IMR-90 (cell line): ENCODE results near the gene LCN12. TPM values are rescaled to one million over a fixed set of nuclear protein-coding genes. Genes with fewer than 3 reads are reported as not detected.

Experiments
- ATAC-seq: fragments of 200-7000 bp; cut with Tn5 transposase; 2 replicates; pipeline ENCODE4 v1.9.1; 2020; ENCODE audit warnings: low read depth, mild to moderate bottlenecking, moderate library complexity
- BruUV-seq: library from RNA; stranded (reverse); fragments of 400-500 nt; replicated peaks from 2 replicates; lab custom pipeline; 2021; lab: Mats Ljungman, UMichigan
- CTCF ChIA-PET: fragments of 300-600 bp; formaldehyde crosslinking; extraction: SDS; loops from one replicate; lab custom pipeline; 2021; ENCODE audit warnings: antibody characterized with exemption; lab: Yijun Ruan, JAX
- POLR2A ChIA-PET: fragments of 300-600 bp; sonication (Branson Sonifier 250); formaldehyde crosslinking; loops from one replicate; lab custom pipeline; 2022; ENCODE audit warnings: antibody characterized with exemption; ENCODE audit not compliant: unreplicated experiment; lab: Charles Lee
- DNase-seq: peaks from one replicate; pipeline ENCODE4 v3.0.0; 2013
- H2AFZ ChIP-seq: replicated peaks from 2 replicates; pipeline ENCODE3; 2013; ENCODE audit warnings: low read length, mild to moderate bottlenecking; ENCODE audit not compliant: poor library complexity
- H2AK5ac ChIP-seq: 2 replicates; pipeline ENCODE4 v1.6.1; 2013; ENCODE audit warnings: low read depth, low read length, inconsistent platforms
- H2AK9ac ChIP-seq: replicated peaks from 2 replicates; pipeline ENCODE3; 2013; ENCODE audit warnings: mild to moderate bottlenecking, low read depth, low read length, moderate library complexity; ENCODE audit not compliant: poor library complexity
- H2BK120ac ChIP-seq: 2 replicates; pipeline ENCODE4 v1.6.1; 2013; ENCODE audit warnings: low read depth, low read length, inconsistent platforms
- H2BK15ac ChIP-seq: 3 replicates; pipeline ENCODE4 v1.6.1; 2013; ENCODE audit warnings: low read depth, low read length, inconsistent platforms
- H2BK20ac ChIP-seq: 2 replicates; pipeline ENCODE4 v1.6.1; 2013; ENCODE audit warnings: low read depth, mild to moderate bottlenecking, inconsistent platforms, low read length, moderate library complexity
- H2BK5ac ChIP-seq: 2 replicates; pipeline ENCODE4 v1.6.1; 2013; ENCODE audit warnings: mild to moderate bottlenecking, low read depth, low read length, inconsistent platforms; ENCODE audit not compliant: poor library complexity, severe bottlenecking
- H3K14ac ChIP-seq: replicated peaks from 2 replicates; pipeline ENCODE4 v1.6.1; 2013; ENCODE audit warnings: low read depth, low read length, inconsistent platforms
- H3K18ac ChIP-seq: 2 replicates; pipeline ENCODE4 v1.6.1; 2013; ENCODE audit warnings: low read depth, low read length, control low read depth
- H3K23ac ChIP-seq: 2 replicates; pipeline ENCODE4 v1.6.1; 2013; ENCODE audit warnings: low read depth, low read length, inconsistent platforms
- H3K27ac ChIP-seq: 2 replicates; pipeline ENCODE4 v1.5.1; 2013; ENCODE audit warnings: mild to moderate bottlenecking, control low read depth, low read length; ENCODE audit not compliant: insufficient read depth
- H3K27me3 ChIP-seq: 2 replicates; pipeline ENCODE4 v1.6.1; 2013; ENCODE audit warnings: low read length; ENCODE audit not compliant: control insufficient read depth, insufficient read depth
- H3K36me3 ChIP-seq: 2 replicates; pipeline ENCODE4 v1.6.1; 2013; ENCODE audit warnings: low read length, mixed read lengths; ENCODE audit not compliant: control insufficient read depth, insufficient read depth
- H3K4ac ChIP-seq: 2 replicates; pipeline ENCODE4 v1.6.1; 2013; ENCODE audit warnings: low read depth, low read length, inconsistent platforms
- H3K4me1 ChIP-seq: 2 replicates; pipeline ENCODE4 v1.6.1; 2013; ENCODE audit warnings: low read length, mixed read lengths; ENCODE audit not compliant: control insufficient read depth, insufficient read depth
- H3K4me2 ChIP-seq: 2 replicates; pipeline ENCODE4 v1.6.1; 2013; ENCODE audit warnings: low read depth, mild to moderate bottlenecking, control low read depth, low read length, moderate library complexity
- H3K4me3 ChIP-seq: 2 replicates; pipeline ENCODE4 v1.5.1; 2013; ENCODE audit warnings: low read depth, mild to moderate bottlenecking, control low read depth, low read length, moderate library complexity; ENCODE audit not compliant: insufficient read depth
- H3K56ac ChIP-seq: 2 replicates; pipeline ENCODE4 v1.6.1; 2013; ENCODE audit warnings: low read length, inconsistent platforms; ENCODE audit not compliant: insufficient read depth; ENCODE audit errors: extremely low read depth
- H3K79me1 ChIP-seq, 2 experiments: 2 replicates each; pipeline ENCODE4 v1.6.1; 2013; ENCODE audit warnings: low read length in 2 of 2, inconsistent platforms in 1 of 2, low read depth in 1 of 2
- H3K9ac ChIP-seq: 2 replicates; pipeline ENCODE4 v1.6.1; 2013; ENCODE audit warnings: low read depth, low read length, control low read depth
- H3K9me1 ChIP-seq: 2 replicates; pipeline ENCODE4 v1.6.1; 2013; ENCODE audit warnings: low read length, inconsistent platforms; ENCODE audit not compliant: insufficient read depth
- H3K9me3 ChIP-seq: 2 replicates; pipeline ENCODE4 v1.6.1; 2013; ENCODE audit warnings: low read length; ENCODE audit not compliant: control insufficient read depth, insufficient read depth
- H4K20me1 ChIP-seq: 2 replicates; pipeline ENCODE4 v1.6.1; 2013; ENCODE audit warnings: low read length, inconsistent platforms; ENCODE audit not compliant: insufficient read depth
- H4K5ac ChIP-seq: 2 replicates; pipeline ENCODE4 v1.6.1; 2013; ENCODE audit warnings: mild to moderate bottlenecking, low read depth, low read length, control low read depth
- H4K8ac ChIP-seq, 2 experiments: 2 replicates each; pipeline ENCODE4 v1.6.1; 2013; ENCODE audit warnings: low read depth in 2 of 2, low read length in 2 of 2, control low read depth in 1 of 2, inconsistent platforms in 1 of 2
- H4K91ac ChIP-seq: 2 replicates; pipeline ENCODE4 v1.6.1; 2013; ENCODE audit warnings: low read depth, low read length, inconsistent platforms; ENCODE audit not compliant: insufficient read depth
- RCOR1 ChIP-seq: IDR thresholded peaks from 2 replicates; pipeline ENCODE4 v1.6.1; 2012; ENCODE audit warnings: mild to moderate bottlenecking, low read length, improper control_type of control experiment; ENCODE audit not compliant: insufficient replicate concordance
- WGBS, 2 experiments: methylation state at CpG; one replicate each; pipeline versions ENCODE4 v1.1.5 to v1.1.7; 2013; ENCODE audit warnings: missing lambda C conversion rate in 2 of 2; ENCODE audit not compliant: insufficient read length in 1 of 2; ENCODE audit errors: extremely low coverage in 2 of 2; 5-methylcytosine and 5-hydroxymethylcytosine counted together
- dilution Hi-C: fragments of 300-500 bp; cut with HindIII; formaldehyde crosslinking; loops from one replicate; pipeline ENCODE4 v1.14.3; 2018; ENCODE audit warnings: low sequenced_read_pairs; ENCODE audit not compliant: unreplicated experiment
- in situ Hi-C: fragments of 300-500 bp; cut with MboI; formaldehyde crosslinking; loops from 3 replicates; pipeline ENCODE4 v1.14.3; 2019; ENCODE audit warnings: low sequenced_read_pairs, inconsistent platforms, mixed read lengths
- intact Hi-C: fragments of 100-400 bp; cut with micrococcal nuclease; formaldehyde crosslinking; loops from 2 replicates; pipeline ENCODE4 v1.10.0; 2022
- polyA plus RNA-seq, 3 experiments: library from polyadenylated mRNA; depleted of rRNA; stranded (reverse); fragments of >200 nt; gene quantifications; 2 replicates each; pipeline ENCODE4 v1.2.3, GENCODE V29; 2012; ENCODE audit warnings: low replicate concordance in 1 of 3
- total RNA-seq: library from RNA; depleted of rRNA; stranded (reverse); fragments of >200 nt; gene quantifications from 2 replicates; pipeline ENCODE4 v1.2.3, GENCODE V29; 2012
- TF ChIP-seq, protein P1 (sequence below): fragments of 150-350 bp; IDR thresholded peaks from 2 replicates; pipeline ENCODE4 v1.6.1; 2017; ENCODE audit warnings: mild to moderate bottlenecking, antibody characterized with exemption, low read length, low read depth

LCN12 gene
- total and polyA plus RNA-seq, 2 of the 4 experiments (the other 2 are of a cell fraction), result 0.12 TPM; not detected in 1

DNA sequence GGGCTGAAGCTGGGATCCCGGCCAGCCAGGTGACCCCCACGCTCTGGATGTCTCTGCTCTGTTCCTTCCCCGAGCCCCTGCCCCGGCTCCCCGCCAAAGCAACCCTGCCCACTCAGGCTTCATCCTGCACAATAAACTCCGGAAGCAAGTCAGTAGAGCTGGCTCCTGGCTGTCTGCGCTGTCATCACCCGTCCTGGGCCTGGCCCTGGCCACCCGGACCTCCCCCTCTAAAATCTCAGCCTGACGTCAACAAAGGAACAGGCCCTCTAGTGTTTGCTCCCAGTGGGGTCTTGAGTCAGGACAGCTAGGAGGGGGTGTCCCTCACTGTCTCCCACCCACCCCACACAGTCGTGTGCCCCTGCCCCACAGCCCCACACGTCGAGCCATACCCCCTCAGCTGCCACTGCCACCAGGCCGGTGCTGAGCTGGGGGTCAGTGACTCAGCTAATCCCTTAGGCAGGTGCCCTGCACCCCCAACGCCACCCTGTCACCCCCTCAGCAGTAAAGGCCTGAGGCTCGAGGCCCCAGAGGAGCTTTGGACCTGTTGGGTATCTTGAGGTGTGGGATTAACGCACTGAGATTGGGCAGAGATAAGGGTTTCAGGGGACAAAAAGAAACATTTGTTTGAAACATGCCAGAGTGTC is 29.6 kb downstream of the LCN12 start:
- Histone ChIP-seq H4K8ac (no peak overlapping the region), H3K9me1 (no peaks in the 10 kb centered on the region), H2BK120ac (no peak overlapping the region), H2BK5ac (no peak overlapping the region), H4K5ac (no peak overlapping the region), H2BK20ac (no peak overlapping the region), H3K4me2 (no peak overlapping the region), H3K79me1 (no peaks in the 10 kb centered on the region), H2AFZ (no peak overlapping the region), H3K4ac (no peak overlapping the region), H3K14ac (no peak overlapping the region), H2BK15ac (no peak overlapping the region), H3K4me3 (no peak overlapping the region), H3K23ac (no peak overlapping the region), H3K56ac (no peak overlapping the region), H3K4me1 (peaks cover 7% of the 10 kb centered on the region; the same call in 1 of the 2 replicates), H4K20me1 (no peaks in the 10 kb centered on the region), H2AK5ac (no peak overlapping the region), H3K27ac (no peak overlapping the region), H3K9me3 (no peaks in the 10 kb centered on the region), H2AK9ac (no peak overlapping the region), H3K9ac (no peak overlapping the region), H3K27me3 (peaks cover 37% of the 10 kb centered on the region), H3K18ac (no peak overlapping the region), H3K36me3 (no peaks in the 10 kb centered on the region), H4K91ac (no peak overlapping the region)
- dilution Hi-C loops (no loop called here), in situ Hi-C loops (no loop called here), intact Hi-C loops (no loop called here)
- CTCF ChIA-PET, result interaction anchor here (1.2 kb wide), 1 partner anchor 34 kb away, joined by 4 read pairs; no protein-coding TSS in a partner anchor
- no TSS peak for BruUV-seq
- 49% methylated on average over 5 of the region's 17 CpGs; no CpG with 5 or more reads in 1 of the 2 experiments for WGBS, 2 experiments
- POLR2A ChIA-PET, result no interaction called here
- ATAC-seq (no peak), DNase-seq (no peak)
- TF ChIP-seq, protein P1, sequence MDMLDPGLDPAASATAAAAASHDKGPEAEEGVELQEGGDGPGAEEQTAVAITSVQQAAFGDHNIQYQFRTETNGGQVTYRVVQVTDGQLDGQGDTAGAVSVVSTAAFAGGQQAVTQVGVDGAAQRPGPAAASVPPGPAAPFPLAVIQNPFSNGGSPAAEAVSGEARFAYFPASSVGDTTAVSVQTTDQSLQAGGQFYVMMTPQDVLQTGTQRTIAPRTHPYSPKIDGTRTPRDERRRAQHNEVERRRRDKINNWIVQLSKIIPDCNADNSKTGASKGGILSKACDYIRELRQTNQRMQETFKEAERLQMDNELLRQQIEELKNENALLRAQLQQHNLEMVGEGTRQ, result no peak
- no peak for TF ChIP-seq RCOR1
